Neuron (in vitro differentiated cells): ENCODE results near the gene FAM117A.

Experiments
- H2AFZ ChIP-seq: one replicate; pipeline ENCODE4 v1.6.1; 2013; ENCODE audit warnings: low read depth, mild to moderate bottlenecking, inconsistent platforms, low read length, moderate library complexity
- H3K27me3 ChIP-seq: one replicate; pipeline ENCODE4 v1.6.1; 2013; ENCODE audit warnings: low read length; ENCODE audit not compliant: insufficient read depth
- H3K36me3 ChIP-seq: one replicate; pipeline ENCODE4 v1.6.1; 2013; ENCODE audit warnings: low read length; ENCODE audit not compliant: insufficient read depth
- H3K4me1 ChIP-seq: one replicate; pipeline ENCODE4 v1.6.1; 2013; ENCODE audit warnings: low read length; ENCODE audit not compliant: insufficient read depth
- H3K4me3 ChIP-seq: 2 replicates; pipeline ENCODE4 v1.5.1; 2013; ENCODE audit warnings: mild to moderate bottlenecking, low read length, moderate library complexity
- H3K9me3 ChIP-seq: one replicate; pipeline ENCODE4 v1.6.1; 2013; ENCODE audit warnings: low read length

FAM117A gene

DNA sequence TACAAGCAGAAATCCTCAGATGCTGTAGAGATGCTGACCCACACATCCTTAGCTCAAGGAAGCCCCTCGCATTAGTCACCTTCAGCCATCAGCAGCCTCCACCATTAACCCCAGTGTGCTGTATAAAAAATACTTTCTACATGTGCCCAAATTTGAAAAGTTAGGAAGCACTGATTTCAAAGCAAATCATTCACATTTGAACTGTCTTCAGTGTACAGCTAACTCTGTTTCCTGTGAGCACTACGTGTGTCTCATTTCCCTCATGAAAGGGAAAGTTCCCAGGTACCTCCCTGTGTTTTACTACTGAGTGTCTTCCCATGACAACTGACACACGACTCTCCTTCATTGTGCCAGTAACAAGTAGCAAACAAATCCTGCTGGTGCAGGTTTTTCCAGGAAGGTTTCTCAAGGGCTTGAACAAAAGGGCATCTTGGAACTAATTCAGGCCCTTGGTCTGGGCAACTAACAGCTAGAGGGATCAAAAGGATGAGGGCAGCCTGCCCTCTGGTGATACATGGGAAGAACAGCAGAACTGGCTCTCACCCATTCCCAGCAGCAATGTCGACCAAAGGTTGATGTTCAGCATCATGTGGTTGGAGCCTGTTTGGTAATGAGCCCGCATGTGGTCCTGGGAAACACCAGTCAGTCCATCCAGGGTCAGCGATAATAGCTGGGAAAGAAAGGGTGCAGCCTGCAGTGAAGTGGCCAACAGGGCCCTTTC is 60.2 kb downstream of the FAM117A start:
- H3K9me3 ChIP-seq, result no peaks in the 10 kb centered on the region
- H2AFZ ChIP-seq, result no peak overlapping the region
- H3K4me3 ChIP-seq, result no peak overlapping the region
- H3K4me1 ChIP-seq, result peaks cover 16% of the 10 kb centered on the region
- no peaks in the 10 kb centered on the region for H3K27me3 ChIP-seq
- H3K36me3 ChIP-seq, result peaks cover 60% of the 10 kb centered on the region

DNA sequence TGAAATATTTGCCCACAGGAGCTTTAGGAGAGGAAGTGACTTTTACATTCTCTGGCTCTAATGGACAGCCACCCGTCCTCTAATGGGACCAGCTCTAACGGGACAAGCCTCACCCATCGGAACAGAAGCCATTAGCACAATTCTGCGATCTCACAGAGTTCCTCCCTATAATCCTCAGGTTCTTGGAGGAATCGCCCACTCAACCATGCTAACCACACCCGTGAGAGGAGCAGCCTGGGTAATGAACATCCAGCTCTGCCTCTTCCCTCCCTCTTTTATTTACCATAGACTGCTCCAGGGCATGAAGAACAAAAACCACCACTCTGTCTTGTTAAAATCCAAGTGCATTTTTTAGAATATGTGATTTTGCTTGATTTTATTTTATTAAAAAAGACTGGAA is 63.0 kb downstream of the FAM117A start:
- no peaks in the 10 kb centered on the region for H3K9me3 ChIP-seq
- H2AFZ ChIP-seq, result no peak overlapping the region

DNA sequence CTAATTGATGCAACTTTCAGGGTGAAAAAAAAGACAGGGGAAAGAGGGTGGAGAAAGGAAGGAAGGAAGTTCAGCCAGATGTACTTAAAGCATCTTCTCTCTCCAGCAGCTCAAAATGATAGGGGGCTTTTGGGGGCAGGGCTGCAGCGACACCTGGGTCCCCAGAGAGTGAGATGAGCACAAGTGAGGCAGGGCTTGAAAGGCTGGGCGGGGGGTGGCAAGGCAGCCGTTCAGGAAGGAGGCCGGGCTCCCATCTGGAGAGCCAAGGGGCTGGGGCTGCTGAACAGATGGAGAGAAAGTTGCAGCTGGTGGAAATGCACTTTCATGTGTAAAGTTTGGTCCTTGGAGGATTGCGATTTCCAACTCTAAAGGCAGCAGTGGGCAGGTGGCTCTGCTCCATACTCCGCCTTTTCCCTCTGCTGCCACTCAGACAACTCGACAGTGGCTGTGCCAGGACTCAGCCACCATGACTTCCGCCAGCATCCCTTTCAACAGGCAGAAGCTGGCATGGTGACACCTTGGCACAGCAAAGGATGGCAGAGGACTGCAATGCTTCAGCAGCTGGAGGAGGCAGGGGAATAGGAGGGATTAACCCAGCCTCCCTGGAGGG is 63.9 kb downstream of the FAM117A start:
- no peaks in the 10 kb centered on the region for H3K4me1 ChIP-seq
- H2AFZ ChIP-seq, result no peak overlapping the region
- peaks cover 51% of the 10 kb centered on the region for H3K36me3 ChIP-seq
- no peaks in the 10 kb centered on the region for H3K9me3 ChIP-seq
- no peaks in the 10 kb centered on the region for H3K27me3 ChIP-seq
- H3K4me3 ChIP-seq, result no peak overlapping the region

More for the DNA sequence above, 63.0 kb downstream of the FAM117A start:
- H3K4me1 ChIP-seq, result peaks cover 6% of the 10 kb centered on the region
- peaks cover 60% of the 10 kb centered on the region for H3K36me3 ChIP-seq
- no peak overlapping the region for H3K4me3 ChIP-seq
- no peaks in the 10 kb centered on the region for H3K27me3 ChIP-seq

DNA sequence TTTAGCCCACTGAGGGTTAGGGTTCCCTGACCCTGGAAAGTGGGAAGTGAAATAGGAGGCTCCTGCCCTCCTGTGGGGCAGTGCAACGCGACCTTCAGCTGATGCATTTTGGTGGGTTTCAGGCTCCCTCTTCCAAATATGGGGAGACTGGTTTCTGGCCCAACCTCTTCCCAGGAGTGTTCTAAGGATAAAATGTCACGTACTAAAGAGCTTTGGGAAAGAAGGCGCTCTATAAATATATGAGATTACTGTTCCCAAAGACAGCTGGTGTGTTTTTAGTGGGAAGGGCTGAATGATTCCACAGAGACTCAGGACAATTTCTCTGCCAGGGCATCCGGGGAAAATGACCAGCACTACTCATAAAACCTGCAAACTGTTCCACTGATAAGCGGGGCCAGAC is 65.9 kb downstream of the FAM117A start:
- Histone ChIP-seq H3K36me3 (peaks cover 30% of the 10 kb centered on the region), H3K9me3 (no peaks in the 10 kb centered on the region), H2AFZ (no peak overlapping the region), H3K4me3 (no peak overlapping the region), H3K27me3 (no peaks in the 10 kb centered on the region), H3K4me1 (no peaks in the 10 kb centered on the region)

DNA sequence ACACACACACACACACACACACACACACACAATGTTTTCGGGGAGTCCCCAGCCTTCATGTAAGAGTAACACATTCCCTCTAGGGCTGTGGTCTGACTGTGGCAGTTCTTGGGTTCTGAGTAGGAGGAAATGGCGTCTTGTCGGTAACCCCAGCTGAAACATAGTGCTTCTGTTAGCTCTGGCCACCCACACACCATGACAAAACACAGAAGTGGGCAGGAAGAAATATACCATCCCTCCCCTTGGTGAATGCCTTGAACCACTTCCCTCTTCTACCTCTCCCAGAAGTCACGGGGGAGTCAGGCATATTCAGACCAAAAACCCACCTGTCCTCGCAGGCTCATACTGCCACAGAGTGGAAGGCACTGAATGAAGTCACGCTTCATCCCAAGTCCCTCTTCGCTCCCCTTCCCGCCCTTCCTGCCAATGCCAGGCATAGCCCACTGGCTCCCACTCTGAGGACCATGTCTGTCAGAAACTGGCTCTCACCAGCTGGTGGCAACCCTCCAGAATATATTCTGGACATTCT is 67.6 kb downstream of the FAM117A start:
- Histone ChIP-seq H3K36me3 (peaks cover 16% of the 10 kb centered on the region), H2AFZ (no peak overlapping the region), H3K4me1 (no peaks in the 10 kb centered on the region)

DNA sequence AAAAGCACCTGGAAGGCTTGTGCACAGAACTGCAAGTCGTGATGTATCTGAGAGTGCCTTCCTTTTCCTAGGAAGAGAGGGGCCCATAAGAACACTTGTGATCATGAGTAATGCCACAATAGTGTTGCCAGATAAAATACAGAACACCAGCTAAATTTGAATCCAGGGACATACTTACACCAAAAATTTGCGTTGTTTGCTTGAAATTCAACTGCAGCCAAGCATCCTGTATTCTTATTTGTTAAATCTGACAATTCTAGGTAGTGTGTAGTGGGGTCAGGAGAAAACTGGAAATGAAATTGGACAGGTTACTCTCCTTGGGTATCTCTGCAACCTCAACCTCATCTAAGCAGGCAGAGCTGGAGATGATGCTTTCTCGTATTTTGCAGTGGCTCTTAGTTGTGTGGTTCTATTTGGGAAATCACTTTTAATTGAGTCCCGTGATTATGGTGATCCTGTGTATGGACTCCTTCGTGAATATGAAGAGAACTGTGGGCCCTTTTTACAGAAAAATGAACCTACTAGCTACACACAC is 68.2 kb downstream of the FAM117A start:
- no peaks in the 10 kb centered on the region for H3K27me3 ChIP-seq
- no peak overlapping the region for H2AFZ ChIP-seq
- H3K4me3 ChIP-seq, result no peak overlapping the region
- H3K9me3 ChIP-seq, result no peaks in the 10 kb centered on the region
- H3K4me1 ChIP-seq, result no peaks in the 10 kb centered on the region
- H3K36me3 ChIP-seq, result peaks cover 10% of the 10 kb centered on the region

More for the DNA sequence above, 67.6 kb downstream of the FAM117A start:
- no peaks in the 10 kb centered on the region for H3K27me3 ChIP-seq
- no peaks in the 10 kb centered on the region for H3K9me3 ChIP-seq
- no peak overlapping the region for H3K4me3 ChIP-seq

DNA sequence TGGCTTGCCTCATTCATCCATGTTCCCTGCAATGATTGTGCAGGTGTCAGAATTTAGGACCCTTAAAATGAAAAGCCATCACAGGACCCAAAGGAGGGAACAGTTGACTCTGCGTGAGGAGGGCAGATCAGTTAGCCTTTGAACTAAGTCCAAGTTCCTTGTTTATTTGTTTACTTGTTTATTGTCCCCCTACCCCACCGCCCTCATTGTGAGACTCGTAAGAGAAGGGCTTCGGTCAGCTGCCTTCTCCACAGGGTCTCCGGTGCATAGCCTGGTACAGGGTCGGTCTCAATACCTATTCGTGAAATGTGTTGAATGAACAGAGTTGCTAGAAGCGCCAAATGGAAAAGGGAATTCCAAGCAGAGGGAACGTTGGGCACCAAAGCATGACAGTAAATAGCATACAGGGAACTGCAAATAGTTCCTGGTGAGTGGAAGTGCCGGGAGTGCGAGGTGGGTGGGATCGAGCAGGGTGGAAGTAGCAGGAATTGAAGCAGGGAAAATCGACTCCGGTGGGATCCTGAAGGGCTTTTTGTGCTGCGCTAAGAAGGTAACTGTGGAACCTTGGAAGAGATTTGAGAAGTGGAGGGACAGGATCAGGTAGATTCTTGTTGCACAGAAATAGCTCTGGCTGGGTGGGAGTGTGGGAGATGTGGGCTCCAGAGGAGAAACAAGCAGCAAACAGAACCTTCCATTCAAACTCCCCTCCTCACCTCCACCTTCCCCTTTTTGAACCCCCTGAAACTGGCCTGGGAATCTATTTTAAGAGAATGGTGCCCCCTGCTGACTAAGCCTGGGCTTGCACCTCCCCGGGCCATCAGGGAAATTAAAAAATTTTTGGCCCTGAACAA is 68.9 kb downstream of the FAM117A start:
- no peak overlapping the region for H3K4me3 ChIP-seq
- no peaks in the 10 kb centered on the region for H3K4me1 ChIP-seq
- H3K36me3 ChIP-seq, result peaks cover 4% of the 10 kb centered on the region
- H3K9me3 ChIP-seq, result no peaks in the 10 kb centered on the region
- peak overlapping the region; percentile 12 for H2AFZ ChIP-seq
- H3K27me3 ChIP-seq, result no peaks in the 10 kb centered on the region

DNA sequence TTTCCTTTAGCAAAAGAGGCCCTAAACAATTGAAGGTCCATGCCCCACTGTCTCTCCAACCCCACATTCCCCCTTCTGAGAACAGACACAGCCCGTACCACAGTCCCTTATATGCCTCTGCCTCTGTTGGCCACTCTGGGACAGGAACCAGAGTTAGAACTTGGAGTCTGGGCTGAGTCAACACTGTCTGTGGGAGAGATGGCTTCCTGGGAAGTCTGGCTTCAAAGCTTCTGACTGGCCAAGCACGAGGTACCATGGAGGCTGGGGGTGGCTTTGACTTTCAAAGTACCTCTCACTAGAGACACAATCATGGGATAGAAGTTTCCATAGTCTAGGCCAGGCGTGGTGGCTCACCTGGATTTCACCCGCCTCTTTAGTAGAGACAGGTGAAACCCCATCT is 71.2 kb downstream of the FAM117A start:
- Histone ChIP-seq H3K4me1 (no peaks in the 10 kb centered on the region), H3K27me3 (no peaks in the 10 kb centered on the region), H3K4me3 (no peak overlapping the region), H3K9me3 (no peaks in the 10 kb centered on the region), H2AFZ (no peak overlapping the region), H3K36me3 (no peaks in the 10 kb centered on the region)

DNA sequence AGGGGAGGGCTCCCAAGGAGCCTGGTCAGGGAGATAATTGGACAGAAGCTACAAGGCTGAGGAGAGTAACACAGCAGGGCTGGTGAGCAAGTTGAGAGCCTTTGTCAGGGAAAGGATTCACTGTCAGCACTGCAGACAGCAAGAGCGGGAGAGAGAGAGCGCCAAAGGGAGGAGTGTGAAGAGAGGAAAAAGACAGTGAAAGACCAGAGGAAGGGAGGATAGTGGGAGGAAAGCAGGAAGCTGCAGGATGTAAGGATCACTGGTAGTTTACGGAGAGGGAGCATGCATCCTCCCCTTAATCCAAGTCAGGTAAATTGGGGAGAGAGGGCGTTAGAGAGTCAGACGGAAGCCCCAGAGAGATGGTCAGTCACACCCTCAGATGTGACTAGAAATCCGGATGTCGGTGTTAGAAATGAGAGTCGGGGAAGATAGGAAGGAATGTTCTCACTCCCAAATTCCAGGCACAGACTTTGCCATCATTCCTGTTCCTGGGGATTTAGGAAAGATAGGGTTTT is 72.2 kb downstream of the FAM117A start:
- Histone ChIP-seq H3K4me3 (no peak overlapping the region), H3K9me3 (no peaks in the 10 kb centered on the region), H3K27me3 (no peaks in the 10 kb centered on the region), H3K4me1 (no peaks in the 10 kb centered on the region), H3K36me3 (no peaks in the 10 kb centered on the region), H2AFZ (no peak overlapping the region)

DNA sequence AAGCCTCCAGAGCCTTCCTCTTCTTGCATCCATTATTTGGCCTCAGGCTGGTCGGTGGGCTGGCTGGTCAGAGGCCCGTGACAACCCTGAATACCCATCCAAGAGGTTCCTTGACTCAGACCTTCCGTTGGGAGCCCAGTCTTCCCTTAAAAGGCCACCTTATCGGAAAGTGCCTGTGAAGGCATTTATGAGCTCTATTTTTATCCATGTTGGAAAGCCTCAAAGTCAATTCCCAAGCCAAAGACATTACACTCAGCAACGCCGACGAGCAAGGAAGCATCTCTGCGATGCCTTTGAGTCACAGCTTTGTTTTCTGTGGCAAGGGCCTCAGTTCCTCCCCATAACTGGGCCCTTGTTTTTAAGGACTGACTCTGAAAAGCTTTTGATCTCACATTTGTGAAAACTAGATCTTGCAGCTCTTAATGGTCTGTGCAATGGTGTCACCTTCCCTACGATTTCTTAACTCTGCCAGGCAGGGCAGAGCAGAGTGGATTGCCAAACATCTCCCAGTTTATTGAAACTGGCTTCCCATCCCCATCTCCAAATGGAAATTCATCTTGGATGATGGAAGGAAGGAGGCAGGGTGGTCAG is 72.8 kb downstream of the FAM117A start:
- Histone ChIP-seq H3K4me3 (no peak overlapping the region), H3K9me3 (no peaks in the 10 kb centered on the region), H3K36me3 (no peaks in the 10 kb centered on the region), H3K4me1 (no peaks in the 10 kb centered on the region), H2AFZ (no peak overlapping the region), H3K27me3 (no peaks in the 10 kb centered on the region)

DNA sequence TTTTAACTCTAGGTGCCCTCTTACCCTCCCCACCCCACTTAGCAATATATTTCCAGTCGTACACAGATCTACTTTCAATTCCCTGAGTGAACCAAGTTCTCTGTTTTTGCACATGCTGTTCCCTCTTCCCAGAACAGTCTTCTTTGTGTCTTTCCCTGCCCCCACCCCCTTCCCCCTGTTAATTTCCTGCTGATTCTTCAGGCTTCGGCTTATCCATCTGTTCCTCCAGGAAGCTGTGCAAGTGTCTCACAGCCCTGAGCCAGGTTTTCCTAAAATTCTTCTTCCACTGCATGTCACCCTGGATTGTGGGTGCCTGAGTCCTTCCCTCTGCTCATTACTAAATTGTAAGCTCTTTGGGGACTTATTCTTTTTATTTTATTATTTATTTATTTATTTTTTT is 73.7 kb downstream of the FAM117A start:
- Histone ChIP-seq H2AFZ (no peak overlapping the region), H3K36me3 (no peaks in the 10 kb centered on the region), H3K27me3 (no peaks in the 10 kb centered on the region), H3K9me3 (no peaks in the 10 kb centered on the region), H3K4me3 (no peak overlapping the region), H3K4me1 (no peaks in the 10 kb centered on the region)

DNA sequence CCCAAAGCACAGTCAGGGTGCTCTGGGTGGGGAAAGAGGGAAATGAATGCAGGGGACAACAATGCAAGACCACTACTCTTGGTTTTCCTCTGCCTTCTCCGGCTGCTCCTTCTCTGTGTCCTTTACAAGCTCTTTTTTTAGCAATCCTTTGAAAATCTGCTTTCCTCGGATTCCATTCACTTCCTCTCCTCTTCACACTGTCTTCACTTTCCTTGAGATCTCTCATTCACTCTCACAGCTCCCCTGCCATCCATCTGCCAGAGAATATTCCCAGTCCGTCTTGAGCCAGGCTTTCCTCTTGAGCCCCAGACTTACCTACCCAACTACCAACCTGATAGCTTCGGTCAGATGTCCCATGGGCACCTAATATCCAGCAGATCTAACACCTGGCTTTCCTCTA is 75.1 kb downstream of the FAM117A start:
- Histone ChIP-seq H2AFZ (no peak overlapping the region), H3K9me3 (no peaks in the 10 kb centered on the region), H3K4me1 (no peaks in the 10 kb centered on the region), H3K36me3 (no peaks in the 10 kb centered on the region), H3K4me3 (no peak overlapping the region), H3K27me3 (peaks cover 3% of the 10 kb centered on the region)
